Measurements from ENCODE around the gene S100A4. TPM values are rescaled to one million over a fixed set of nuclear protein-coding genes. Genes with fewer than 3 reads are reported as not detected.
A peak's percentile ranks its signal among the peaks of the same experiment; 100 is the strongest.
"Not testable (repeated sequence)": the region's sequence is repeated elsewhere in the genome, so short reads cannot be mapped to it uniquely, and the experiment has no call there.

S100A4 gene
- total RNA-seq, 1 donor from 2014 or later: 690 TPM

- intact Hi-C loops (cut with DNase I): no loop called here
- Histone ChIP-seq H3K27me3 (no peaks in the 10 kb centered on the region), H3K4me1 (peaks cover 0 to 5% of the 10 kb centered on the region in 2 donors), H3K27ac (no peak overlapping the region), H3K36me3 (no peaks in the 10 kb centered on the region), H3K9me3 (no peaks in the 10 kb centered on the region), H3K4me3 (no peak overlapping the region)
- DNase-seq (ENCODE audit: low spot score in 2 of 2): no peak
- TF ChIP-seq CTCF (IDR thresholded peaks at IDR 0.05): no peak
Measured at GRCh38 chr1:153577624-153578051, 32.0 kb upstream of the S100A4 start.

- Histone ChIP-seq H3K4me3 (no peak overlapping the region), H3K36me3 (no peaks in the 10 kb centered on the region), H3K4me1 (peaks cover 0 to 7% of the 10 kb centered on the region in 2 donors), H3K27me3 (no peaks in the 10 kb centered on the region), H3K9me3 (no peaks in the 10 kb centered on the region), H3K27ac (no peak overlapping the region)
- TF ChIP-seq CTCF (IDR thresholded peaks at IDR 0.05): no peak
- DNase-seq (ENCODE audit: low spot score in 2 of 2): no peak
- intact Hi-C loops (cut with DNase I): no loop called here
Measured at GRCh38 chr1:153577138-153577537, 31.5 kb upstream of the S100A4 start.

GRCh38 chr1:153575497-153575896 is 29.9 kb upstream of the S100A4 start:
- DNase-seq (ENCODE audit: low spot score in 2 of 2); H3K27me3 ChIP-seq; H3K4me3 ChIP-seq; H3K4me1 ChIP-seq; H3K36me3 ChIP-seq; intact Hi-C loops (cut with DNase I); H3K27ac ChIP-seq; H3K9me3 ChIP-seq: not testable (repeated sequence)

- H3K27ac ChIP-seq; H3K4me3 ChIP-seq; H3K9me3 ChIP-seq; DNase-seq (ENCODE audit: low spot score in 2 of 2); H3K4me1 ChIP-seq; H3K27me3 ChIP-seq; intact Hi-C loops (cut with DNase I); H3K36me3 ChIP-seq: not testable (repeated sequence)
Measured at GRCh38 chr1:153575081-153575491, 29.5 kb upstream of the S100A4 start.

GRCh38 chr1:153573351-153573750 is 27.7 kb upstream of the S100A4 start:
- Histone ChIP-seq H3K4me1 (peaks cover 0 to 9% of the 10 kb centered on the region in 2 donors), H3K27ac (peak overlapping the region; percentile 70 to 82), H3K36me3 (no peaks in the 10 kb centered on the region), H3K27me3 (no peaks in the 10 kb centered on the region), H3K4me3 (no peak overlapping the region), H3K9me3 (no peaks in the 10 kb centered on the region)
- no peak for DNase-seq (ENCODE audit: low spot score in 2 of 2)
- TF ChIP-seq CTCF (IDR thresholded peaks at IDR 0.05): no peak
- intact Hi-C loops (cut with DNase I): loop anchor here (2.0 to 5.0 kb wide), 4 partner anchors 43 to 413 kb away; partner anchors contain the start of genes RAB13 and S100A14

GRCh38 chr1:153572569-153573015 is 27.0 kb upstream of the S100A4 start:
- peak in 1 of 2 donors; percentile 93 for DNase-seq (ENCODE audit: low spot score in 2 of 2)
- Histone ChIP-seq H3K27ac (peak overlapping the region; percentile 70 to 82), H3K4me1 (peaks cover 4 to 17% of the 10 kb centered on the region in 2 donors), H3K36me3 (no peaks in the 10 kb centered on the region), H3K4me3 (no peak overlapping the region), H3K9me3 (no peaks in the 10 kb centered on the region), H3K27me3 (no peaks in the 10 kb centered on the region)
- peak; percentile 85 to 92 (median 90) for TF ChIP-seq CTCF (IDR thresholded peaks at IDR 0.05)
- intact Hi-C loops (cut with DNase I): loop anchor here (2.0 to 5.0 kb wide), 4 partner anchors 44 to 414 kb away; partner anchors contain the start of genes RAB13 and S100A14

- H3K4me3 ChIP-seq: no peak overlapping the region
- DNase-seq (ENCODE audit: low spot score in 2 of 2): no peak
- peaks cover 9 to 26% of the 10 kb centered on the region in 2 donors for H3K4me1 ChIP-seq
- H3K27ac ChIP-seq: peak overlapping the region; percentile 70 to 82
- H3K27me3 ChIP-seq: no peaks in the 10 kb centered on the region
- intact Hi-C loops (cut with DNase I): loop anchor here (2.0 to 5.0 kb wide), 4 partner anchors 45 to 415 kb away; partner anchors contain the start of genes RAB13 and S100A14
- TF ChIP-seq CTCF (IDR thresholded peaks at IDR 0.05): no peak
- no peaks in the 10 kb centered on the region for H3K36me3 ChIP-seq
- no peaks in the 10 kb centered on the region for H3K9me3 ChIP-seq
Measured at GRCh38 chr1:153571706-153572105, 26.1 kb upstream of the S100A4 start.

Measured in ascending aorta (tissue), 2 donors.